GM19467 (cell line): ENCODE results near the gene ZC3H4.
"Not testable (repeated sequence)": the region's sequence is repeated elsewhere in the genome, so short reads cannot be mapped to it uniquely, and the experiment has no call there.

Experiments used
- ATAC-seq: cut with Tn5 transposase; IDR thresholded peaks from one replicate; pipeline ENCODE4 v1.9.1; 2021; ENCODE audit warnings: mild to moderate bottlenecking, moderate library complexity; ENCODE audit not compliant: unreplicated experiment

ZC3H4 gene

DNA sequence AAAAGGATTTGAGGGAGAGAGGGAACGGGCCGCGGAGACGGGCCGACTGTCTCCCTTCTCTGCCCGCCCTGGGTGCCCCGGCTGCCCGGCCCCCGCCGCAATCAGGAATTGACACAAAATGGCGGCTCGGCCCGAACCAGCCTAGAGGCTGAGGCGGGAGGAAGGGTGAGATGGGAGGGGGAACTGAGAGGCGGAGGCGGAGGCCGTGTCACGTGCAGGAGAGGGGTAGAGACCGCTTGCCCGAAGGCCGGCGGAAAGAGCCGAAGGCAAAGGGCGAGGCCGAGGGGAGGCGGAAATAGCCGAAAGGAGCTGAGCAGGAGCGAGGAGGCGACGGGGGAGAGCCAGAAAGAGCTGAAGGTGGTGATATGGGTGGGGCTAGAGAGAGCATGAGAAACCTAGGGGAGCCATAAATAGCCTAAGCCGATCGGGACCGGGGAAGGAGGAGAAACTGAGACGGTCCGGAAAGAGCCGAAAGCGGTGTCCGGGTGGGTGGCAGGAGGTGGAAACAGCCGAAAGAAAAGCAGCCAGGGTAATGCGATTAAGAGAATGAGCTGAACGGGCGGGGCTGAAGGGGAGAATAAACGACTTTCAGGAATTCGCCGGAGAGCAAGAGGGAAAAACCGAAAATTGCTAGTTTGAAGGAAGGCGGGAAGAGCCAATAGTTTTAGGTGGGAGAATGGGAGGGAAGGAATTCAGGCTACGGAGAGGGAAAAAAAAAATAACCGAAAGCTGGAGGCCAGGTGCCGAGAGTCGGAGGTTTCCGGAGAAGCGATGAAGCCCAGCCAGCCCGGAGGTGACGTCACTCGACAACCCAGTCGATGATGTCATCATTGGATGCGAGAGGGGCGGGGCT lies at the start of gene ZC3H4:
Gene ZC3H4, minus strand, starts transcription at position 780 of the 853 bp plus-strand sequence. CDS start 1,192 bp downstream, outside the sequence.
- ATAC-seq: peak; percentile 78

DNA sequence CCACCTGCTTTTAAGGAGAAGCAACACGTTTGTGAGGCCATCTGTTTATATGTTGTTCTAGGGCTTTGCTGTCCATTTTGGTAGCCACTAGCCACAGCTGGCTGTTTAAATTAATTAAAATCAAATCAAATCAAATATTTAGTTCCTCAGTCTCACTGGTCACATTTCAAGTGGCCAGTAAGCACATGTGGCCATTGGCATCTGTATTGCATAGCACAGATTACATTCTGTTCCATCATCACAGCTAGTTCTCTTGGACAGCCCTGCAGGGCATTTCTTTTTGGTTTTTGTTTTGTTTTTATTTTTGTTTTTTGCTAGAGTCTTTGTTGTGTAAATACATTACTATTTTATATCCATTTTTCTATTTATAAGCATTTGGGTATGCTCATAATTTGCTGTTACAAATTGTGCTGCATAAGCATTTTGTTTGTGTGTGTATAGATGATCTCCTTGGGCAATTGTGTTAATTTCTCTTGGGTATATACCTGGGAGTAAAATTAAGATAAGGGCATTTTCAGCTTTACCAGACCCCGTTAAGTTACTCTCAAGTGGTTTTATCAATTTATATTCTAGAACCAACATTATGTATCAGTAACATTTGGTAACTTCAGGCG lies 48.4 kb upstream of the ZC3H4 start:
- ATAC-seq: no peak

DNA sequence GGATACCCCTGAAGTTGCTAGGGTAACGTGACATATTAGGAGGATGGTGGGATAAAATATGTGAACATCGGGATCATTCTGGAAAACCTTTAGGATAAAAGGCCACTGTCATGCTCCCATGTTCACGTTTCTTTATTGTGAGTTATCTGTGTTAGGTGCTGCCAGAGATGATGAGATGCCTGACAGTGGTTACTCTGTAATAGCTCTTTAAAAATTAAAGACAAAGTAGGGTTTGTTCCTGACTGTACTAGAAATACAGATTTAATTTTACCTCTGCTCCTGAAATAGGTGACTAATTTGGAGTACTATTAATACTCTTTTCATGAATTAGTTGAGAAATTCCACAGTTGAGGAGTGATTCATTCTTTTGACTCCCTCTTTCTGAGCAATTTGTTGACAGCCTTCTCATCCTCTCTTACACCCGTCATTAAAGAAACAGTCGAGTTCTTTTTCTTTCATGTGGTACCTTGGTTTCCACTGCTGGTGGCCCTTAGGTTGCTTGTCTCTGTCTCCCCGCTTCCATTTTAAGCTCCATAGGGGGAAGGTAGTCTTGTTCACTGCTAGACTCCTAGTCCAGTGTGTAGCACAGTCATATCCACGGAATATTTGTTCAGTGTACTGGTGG lies 45.4 kb upstream of the ZC3H4 start:
- ATAC-seq: no peak

DNA sequence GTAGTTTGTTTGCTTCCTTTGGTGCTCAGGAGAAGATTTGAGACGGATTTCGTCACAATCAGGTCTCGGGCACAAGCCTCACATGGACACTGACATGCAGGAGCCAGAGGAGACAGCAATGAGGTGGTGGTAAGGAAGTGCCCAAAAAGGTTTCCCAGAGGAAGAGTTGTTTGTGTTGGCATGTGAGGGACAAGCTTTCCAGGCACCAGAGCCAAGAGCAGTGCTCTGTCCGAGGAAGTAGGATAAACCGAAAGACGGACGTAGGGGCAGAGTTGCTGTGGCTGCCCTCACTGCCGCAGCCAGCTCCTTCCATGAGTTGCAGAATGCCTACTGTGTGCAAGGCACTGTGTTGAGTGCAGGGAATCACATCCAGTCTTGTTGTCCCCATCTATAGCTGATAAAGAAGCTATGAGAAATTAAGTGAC lies 44.8 kb upstream of the ZC3H4 start:
- ATAC-seq: no peak

DNA sequence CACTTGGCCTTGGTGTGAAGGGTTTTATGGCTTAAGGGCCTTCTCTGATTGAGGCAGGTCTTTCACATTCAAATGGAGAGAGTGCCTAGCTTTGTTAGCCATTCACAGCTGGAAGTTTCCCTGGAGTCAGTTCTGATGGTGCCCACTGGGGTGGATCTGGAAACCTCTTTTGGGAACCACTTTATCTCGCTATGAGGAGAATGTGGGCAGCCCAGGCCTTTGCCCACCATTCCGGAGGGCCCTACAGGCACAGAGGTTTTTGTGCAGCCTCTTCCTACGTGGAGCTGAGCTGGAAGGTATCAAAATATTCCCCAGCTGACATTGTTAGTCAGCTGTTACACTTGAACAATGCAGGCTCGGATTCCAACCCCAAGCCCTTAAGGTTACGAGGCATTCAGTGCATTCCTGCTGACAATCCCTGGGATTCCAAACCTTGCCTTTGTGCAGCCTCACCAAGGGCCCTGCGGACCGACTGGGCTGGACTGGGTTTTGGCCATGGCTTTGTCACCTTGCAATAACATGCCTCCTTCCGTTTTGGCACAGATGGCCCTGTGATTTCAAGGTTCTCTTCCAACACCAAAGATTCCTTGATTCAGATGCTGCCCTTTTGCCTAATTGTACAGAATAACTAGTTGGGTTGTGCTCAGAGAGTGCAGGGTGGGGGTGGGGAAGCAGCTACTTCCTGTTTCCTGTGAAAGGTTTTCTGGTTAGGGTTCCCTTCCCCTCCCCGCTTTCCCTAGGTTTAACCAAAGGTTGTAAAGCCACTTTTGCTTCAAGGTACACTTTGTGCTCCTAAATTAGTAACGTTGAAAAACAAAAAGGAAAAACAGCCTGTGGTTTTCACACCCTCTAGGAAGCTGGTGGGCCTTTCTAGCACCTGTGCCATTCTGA lies 44.1 kb upstream of the ZC3H4 start:
- ATAC-seq: no peak

DNA sequence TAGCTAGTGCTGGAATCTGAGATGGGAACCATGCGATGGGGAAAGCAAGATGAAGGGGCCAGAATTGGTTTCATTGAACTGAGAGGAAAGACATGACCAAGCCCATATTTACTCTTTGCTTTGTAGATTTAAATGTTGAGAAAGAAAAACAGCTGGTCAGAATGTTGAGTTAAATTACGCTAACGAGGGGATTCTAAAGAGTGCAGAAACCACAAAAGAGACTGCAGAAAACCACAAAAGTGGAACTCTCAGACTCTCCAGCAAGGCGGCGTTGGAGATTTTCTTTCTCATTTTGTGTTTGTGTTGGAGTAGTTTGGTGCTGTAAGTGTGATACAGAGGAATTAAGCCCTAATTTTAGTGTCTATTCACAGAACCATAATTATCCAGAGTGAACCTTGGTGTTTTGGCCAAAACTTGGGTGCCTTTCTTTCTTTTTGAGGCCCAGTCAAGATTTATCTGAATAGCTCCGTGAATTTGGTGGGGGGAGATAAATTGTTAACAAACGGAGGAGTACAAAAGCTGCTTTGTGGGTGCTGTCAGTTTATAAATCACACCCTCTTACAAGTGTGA lies 43.4 kb upstream of the ZC3H4 start:
- ATAC-seq: no peak

DNA sequence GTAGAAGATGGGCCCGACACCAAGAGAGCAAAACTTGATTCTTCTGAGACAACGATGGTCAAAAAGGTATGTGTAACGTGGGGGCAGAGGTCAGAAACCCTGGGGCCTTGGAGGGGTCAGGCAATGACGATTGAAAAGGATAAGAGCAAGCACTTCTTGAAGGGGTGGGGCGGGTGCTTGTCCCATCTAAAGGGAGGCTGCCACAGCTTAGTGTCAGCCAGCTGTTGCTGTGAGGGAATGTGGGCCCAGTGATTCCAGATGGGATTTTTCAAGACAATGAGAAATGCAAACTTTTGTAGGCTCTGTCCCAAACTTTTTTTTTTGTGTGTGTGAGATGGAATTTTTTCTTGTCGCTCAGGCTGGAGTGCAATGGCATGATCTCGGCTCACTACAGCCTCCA lies 41.6 kb upstream of the ZC3H4 start:
- no peak for ATAC-seq

DNA sequence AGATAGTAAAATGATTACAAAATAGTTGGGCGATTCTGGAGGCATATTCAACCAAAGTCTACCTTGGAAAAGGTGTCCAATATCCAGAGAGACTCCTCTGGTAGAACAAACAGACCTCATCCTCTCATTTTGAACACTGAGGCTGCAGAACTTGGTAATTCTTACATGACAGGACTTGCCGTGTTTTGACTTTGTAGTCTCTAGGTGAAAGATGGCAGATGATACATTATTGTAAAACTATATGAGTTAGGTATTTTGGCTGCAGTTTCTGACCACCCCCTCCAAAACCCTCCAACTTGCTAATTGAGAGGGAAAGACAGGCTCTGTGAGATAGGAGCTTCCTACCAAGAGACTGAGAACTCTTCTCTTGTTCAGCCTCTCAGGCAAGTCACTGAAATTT lies 39.7 kb upstream of the ZC3H4 start:
- no peak for ATAC-seq

DNA sequence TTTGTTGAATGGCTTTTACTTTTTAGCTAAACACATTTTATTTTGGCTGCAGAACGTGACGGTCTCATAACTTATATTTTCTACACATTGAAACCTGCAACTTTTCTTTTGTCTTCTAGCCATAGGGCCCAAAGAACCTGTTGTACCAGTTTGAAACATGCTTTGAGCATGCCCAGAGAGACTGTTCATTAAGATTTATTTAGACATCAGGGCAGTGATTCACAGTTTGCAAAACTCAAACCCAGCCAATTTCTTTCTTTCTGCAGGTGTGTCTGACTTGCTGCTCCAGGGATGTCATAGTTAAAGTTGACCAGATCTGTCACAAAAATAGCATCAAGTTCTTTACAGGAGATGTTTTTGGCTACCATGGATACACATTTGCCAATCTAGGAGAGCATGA lies 39.1 kb upstream of the ZC3H4 start:
- no peak for ATAC-seq

DNA sequence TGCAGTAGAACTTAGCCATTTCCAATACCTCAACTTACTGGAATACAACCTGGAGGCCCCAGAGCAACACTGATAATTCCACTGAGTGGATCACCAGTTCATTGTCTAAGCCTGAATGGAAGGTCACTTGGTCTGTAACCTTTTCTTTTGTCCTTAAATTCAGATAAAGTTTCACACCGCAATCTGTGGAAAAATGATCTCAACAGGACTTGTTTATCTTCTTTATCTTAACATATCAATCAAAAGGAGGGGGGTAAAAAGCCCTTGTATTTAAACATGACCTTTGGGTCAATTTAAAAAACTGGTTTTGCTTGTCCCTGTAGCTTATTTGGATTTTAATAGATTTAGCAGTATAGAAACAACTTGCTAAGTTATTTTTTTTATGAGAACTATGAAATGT lies 38.6 kb upstream of the ZC3H4 start:
- no peak for ATAC-seq

DNA sequence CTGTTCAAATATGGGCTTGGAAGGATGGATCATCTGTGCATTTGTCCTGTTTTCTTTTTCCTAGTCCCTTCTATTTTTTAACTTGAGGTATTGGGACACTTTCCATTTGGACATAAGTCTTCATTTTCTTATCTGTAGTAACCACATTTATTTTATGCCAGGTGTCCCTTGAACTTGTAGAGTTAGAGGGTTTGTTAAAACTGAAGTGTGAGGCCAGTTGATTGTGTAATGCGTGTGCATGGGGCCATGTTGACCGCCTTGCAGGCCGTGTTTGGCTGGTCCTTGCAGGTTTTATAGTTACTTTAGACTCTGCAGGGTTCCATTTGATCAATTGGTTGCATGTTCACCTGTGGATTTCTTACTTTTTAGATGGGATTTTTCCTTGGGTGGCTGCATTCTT lies 38.1 kb upstream of the ZC3H4 start:
- no peak for ATAC-seq

DNA sequence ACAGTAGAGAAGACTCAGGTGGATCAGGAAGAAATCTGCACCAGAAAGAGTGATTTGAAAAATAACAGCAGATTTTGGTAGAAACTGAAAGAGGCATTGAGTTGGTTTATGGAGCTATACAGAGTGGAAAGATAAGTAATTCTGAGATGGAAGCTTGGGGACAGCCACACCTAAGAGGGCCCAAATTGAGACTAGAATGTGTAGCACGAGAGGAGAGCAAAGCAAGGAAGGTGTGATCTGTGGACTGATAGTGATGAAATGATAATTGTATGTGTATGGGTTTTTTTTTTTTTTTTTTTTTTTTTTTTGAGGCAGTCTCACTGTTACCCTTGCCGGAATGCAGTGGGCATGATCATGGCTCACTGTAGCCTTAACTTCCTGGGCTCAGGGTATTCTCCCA lies 33.3 kb upstream of the ZC3H4 start:
- no peak for ATAC-seq

DNA sequence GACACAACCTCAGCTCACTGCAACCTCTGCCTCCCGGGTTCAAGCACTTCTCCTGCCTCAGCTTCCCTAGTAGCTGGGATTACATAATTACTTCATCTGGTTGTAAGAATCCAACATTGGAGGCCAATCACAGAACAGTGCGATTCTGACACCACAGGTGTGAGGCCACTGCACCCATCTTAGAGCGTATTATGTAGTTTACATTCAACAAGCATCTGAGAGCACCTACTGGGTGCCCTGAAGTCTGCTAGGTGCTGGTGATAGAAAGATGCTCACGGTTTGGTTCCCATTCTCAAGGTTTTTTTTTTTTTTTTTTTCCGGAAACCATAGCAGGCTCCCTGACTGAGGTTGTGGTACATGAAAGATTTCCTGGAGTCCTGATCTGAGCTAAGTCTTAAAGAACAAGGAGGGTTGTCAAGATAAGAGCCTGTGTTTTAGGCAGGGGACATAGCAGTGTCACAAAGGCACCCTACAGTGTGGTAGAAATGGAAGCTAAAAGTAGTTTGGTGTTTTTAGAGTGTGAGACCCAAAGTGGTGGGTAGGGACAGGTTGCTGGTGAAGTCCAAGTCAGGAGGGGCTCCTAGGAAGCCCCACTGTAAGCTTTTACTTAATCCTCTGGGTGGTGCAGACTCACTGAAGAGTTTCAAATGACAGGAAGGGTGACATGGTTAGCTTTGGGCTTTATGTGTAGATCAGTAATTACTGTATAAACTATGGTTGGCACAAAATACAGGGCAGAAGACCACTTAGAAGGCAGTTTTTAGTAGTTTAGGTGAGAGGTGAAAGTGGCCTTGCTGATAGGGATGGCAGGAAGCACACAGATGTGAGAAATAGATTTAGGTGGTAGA lies 32.3 kb upstream of the ZC3H4 start:
- no peak for ATAC-seq

DNA sequence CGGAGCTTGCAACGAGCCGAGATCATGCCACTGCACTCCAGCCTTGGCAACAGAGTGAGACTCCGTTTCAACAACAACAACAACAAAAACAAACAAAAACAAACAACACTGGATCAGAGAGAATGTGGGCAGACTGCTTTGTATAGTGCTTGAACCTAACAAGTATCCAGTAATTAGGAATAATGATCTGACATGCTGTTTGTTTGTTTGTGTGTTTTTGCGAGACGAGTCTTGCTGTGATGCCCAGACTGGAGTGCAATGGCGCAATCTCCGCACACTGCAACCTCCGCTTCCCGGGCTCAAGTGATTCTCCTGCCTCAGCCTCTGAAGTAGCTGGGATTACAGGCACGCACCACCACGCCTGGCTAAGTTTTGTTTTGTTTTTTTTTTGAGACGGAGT lies 31.1 kb upstream of the ZC3H4 start:
- ATAC-seq: no peak

DNA sequence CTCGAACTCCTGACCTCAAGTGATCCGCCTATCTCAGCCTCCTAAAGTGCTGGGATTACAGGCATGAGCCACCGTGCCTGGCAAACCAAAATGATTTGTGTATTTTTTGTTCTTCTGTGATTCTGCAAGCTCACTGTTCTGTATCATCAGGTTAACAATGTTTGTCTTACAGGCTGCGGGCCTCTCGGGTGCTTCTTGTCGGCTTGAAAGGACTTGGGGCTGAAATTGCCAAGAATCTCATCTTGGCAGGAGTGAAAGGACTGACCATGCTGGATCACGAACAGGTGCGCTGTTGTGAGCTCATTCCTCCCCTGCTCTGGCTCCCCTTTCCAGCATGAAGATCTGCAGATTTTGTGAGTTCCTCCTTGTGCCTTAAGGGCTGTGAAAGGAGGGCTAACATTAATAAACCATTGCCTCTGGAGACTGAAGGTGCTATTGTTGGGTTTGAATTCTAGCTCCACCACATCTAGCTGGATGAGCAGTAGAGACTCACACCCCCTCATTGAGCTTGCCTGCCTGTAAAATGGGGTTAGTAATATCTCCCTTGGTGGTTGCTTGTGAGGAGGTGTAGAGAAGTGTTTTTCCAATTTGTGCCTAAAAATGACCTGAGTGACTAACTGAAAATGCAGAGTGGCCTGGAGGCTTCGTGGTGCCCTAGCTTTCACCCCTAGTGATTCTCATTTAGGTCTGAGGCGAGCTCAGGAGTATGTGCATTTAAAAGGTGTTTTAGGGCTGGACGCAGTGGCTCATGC lies 29.9 kb upstream of the ZC3H4 start:
- ATAC-seq: no peak

DNA sequence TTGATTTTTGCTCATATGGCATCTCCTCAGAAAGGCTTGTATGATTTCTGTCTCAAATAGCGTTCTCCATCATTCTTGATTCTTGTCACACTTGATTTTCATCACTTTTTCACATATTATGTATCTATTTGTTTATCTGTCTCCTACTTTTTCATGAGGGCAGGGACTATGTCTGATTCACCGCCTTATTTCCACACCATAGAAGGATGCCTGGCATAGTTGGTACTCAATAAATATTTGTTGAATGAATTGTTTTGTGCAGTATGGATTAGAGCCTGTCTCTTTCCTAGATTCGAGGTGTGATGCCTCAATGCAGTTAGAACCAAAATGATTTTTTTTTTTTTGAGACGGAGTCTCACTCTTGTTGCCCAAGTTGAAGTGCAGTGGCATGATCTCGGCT lies 29.2 kb upstream of the ZC3H4 start:
- no peak for ATAC-seq

DNA sequence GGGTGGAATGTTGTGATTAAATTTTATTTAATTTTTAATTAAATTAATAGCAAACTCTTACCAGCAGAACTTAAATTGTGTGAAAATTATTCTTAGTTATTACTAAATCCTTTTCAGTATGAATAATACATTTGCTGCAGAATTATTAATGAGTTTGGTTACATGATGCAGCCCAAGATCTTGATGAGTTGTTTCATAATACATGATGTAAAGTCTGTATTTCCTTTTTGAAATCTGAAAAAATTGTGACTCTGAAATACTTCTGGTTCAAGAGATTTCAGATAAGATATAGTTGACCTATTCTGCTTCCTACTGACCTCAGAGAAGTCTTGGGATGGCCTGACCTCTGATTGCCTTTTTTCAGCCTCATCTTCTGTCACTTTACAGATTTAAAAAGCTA lies 28.1 kb upstream of the ZC3H4 start:
- no peak for ATAC-seq

DNA sequence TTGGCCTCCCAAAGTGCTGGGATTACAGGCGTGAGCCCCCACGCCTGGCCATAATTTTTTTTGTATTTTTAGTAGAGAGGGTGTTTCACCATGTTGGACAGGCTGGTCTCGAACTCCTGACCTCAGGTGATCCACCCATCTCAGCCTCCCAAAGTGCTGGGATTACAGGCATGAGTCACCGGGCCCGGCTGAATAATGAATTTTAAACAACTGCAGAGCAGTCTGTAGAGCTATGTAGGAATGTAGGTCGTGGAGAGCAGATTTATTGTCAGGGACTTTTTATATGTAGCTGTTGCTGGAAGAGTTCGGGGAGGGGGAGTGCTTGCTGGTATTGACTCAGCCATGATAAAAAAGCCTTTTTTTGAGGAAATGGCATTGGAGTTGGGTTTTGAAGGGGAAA lies 27.7 kb upstream of the ZC3H4 start:
- ATAC-seq: not testable (repeated sequence)

DNA sequence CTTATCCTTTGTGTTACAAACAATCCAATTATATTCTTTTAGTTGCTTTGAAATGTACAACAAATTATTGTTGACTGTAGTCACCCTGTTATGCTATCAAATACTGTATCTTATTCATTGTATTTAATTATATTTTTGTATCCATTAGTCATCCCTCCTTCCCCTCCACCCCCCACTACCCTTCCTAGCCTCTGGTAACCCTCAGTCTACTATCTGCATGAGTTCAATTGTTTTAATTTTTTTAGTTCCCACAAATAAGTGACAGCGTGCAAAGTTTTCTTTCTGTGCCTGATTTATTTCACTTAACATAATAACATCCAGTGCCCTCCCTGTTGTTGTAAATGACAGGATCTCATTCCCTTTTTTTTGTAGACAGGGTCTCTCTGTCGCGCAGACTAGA lies 21.6 kb upstream of the ZC3H4 start:
- no peak for ATAC-seq
